ENCODE results near the gene MTFR2.

MTFR2 gene

DNA sequence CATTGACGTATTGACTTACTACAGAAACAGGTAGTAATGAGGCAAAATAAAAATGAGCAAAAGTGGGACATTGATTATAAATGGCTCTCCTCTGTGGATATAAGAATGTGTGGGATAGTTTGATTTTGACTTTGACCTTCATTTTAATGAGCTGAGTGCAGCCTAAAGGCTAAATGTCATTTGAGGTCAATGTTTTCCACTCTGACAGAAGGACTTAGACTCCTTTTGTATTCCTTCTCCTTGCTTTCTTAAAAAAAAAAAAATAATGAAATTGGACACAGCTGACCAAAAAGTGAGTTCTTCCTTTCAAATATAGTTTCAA lies 68.6 kb downstream of the MTFR2 start:
- DNase-seq = no peak

All from activated T-cell treated with anti-CD3 and anti-CD28 coated beads, Interleukin-2, amount 50 U/mL, for 48 hours (primary cell).